Neural cell (in vitro differentiated cells): ENCODE data around the gene PIK3R1. TPM values are rescaled to one million over a fixed set of nuclear protein-coding genes. Genes with fewer than 3 reads are reported as not detected.

ENCODE experiments used
- H2AFZ ChIP-seq: fragments of 200-600, 300-800 bp; sonication (generic), shearing (Covaris generic); 2 replicates; pipeline ENCODE4 v1.6.0; 2014; ENCODE audit warnings: low read depth, mild to moderate bottlenecking, antibody characterized with exemption, low read length, moderate library complexity
- H3F3A ChIP-seq: fragments of 200-600 bp; shearing (Covaris generic); 2 replicates; pipeline ENCODE4 v1.6.1; 2016; ENCODE audit warnings: mild to moderate bottlenecking, moderate library complexity, mixed read lengths, antibody characterized with exemption, low read length; ENCODE audit not compliant: insufficient read depth, poor library complexity, severe bottlenecking
- H3K27ac ChIP-seq: fragments of 200-600, 300-800 bp; sonication (generic), shearing (Covaris generic); 2 replicates; pipeline ENCODE4 v1.5.1; 2014; ENCODE audit warnings: mild to moderate bottlenecking, low read length, moderate library complexity
- H3K27me3 ChIP-seq: fragments of 300-800, 200-600 bp; sonication (generic), shearing (Covaris generic); 2 replicates; pipeline ENCODE4 v1.6.0; 2014; ENCODE audit warnings: mild to moderate bottlenecking, low read depth, low read length, moderate library complexity; ENCODE audit not compliant: insufficient read depth
- H3K36me3 ChIP-seq: fragments of 300-800, 200-600 bp; sonication (generic), shearing (Covaris generic); 2 replicates; pipeline ENCODE4 v1.5.1; 2014; ENCODE audit warnings: mild to moderate bottlenecking, antibody characterized with exemption, low read length, moderate library complexity; ENCODE audit not compliant: insufficient read depth
- H3K4me2 ChIP-seq: fragments of 300-800, 200-600 bp; sonication (generic), shearing (Covaris generic); 2 replicates; pipeline ENCODE4 v1.6.0; 2014; ENCODE audit warnings: mild to moderate bottlenecking, low read length
- H3K4me3 ChIP-seq: fragments of 300-800, 200-600 bp; sonication (generic), shearing (Covaris generic); 2 replicates; pipeline ENCODE4 v1.5.1; 2014; ENCODE audit warnings: mild to moderate bottlenecking, low read length, moderate library complexity
- H3K79me2 ChIP-seq: fragments of 200-600 bp; shearing (Covaris generic); replicated peaks from 2 replicates; pipeline ENCODE4 v1.6.0; 2014; ENCODE audit warnings: mild to moderate bottlenecking, low read length, moderate library complexity; ENCODE audit not compliant: insufficient read depth
- H3K9ac ChIP-seq: fragments of 300-800, 200-600 bp; sonication (generic), shearing (Covaris generic); 2 replicates; pipeline ENCODE4 v1.6.1; 2016; ENCODE audit warnings: mild to moderate bottlenecking, low read length, mixed read lengths
- H3K9me2 ChIP-seq: fragments of 200-600 bp; shearing (Covaris generic); 2 replicates; pipeline ENCODE4 v1.6.1; 2016; ENCODE audit warnings: mild to moderate bottlenecking, low read length, mixed read lengths; ENCODE audit not compliant: insufficient read depth
- H3K9me3 ChIP-seq: fragments of 200-600, 300-800 bp; sonication (generic), shearing (Covaris generic); 2 replicates; pipeline ENCODE4 v1.6.1; 2016; ENCODE audit warnings: mild to moderate bottlenecking, mixed run types, low read length, moderate library complexity, mixed read lengths
- H4K20me1 ChIP-seq: fragments of 200-600 bp; shearing (Covaris generic); 2 replicates; pipeline ENCODE4 v1.6.1; 2016; ENCODE audit warnings: mild to moderate bottlenecking, mixed run types; ENCODE audit not compliant: insufficient read depth
- EP300 ChIP-seq: fragments of 450-650 bp; conservative IDR thresholded peaks from 2 replicates; pipeline ENCODE4 v1.6.1; 2014; ENCODE audit warnings: antibody characterized with exemption, mild to moderate bottlenecking, moderate library complexity; ENCODE audit not compliant: poor library complexity, severe bottlenecking
- EZH2 ChIP-seq: fragments of 200-600, 300-800 bp; shearing (Covaris generic), sonication (generic); IDR thresholded peaks from 2 replicates; pipeline ENCODE4 v1.6.1; 2014; ENCODE audit warnings: antibody characterized with exemption, low read length, borderline replicate concordance, mild to moderate bottlenecking; ENCODE audit not compliant: insufficient read depth, poor library complexity, severe bottlenecking
- MXI1 ChIP-seq: fragments of 450-650 bp; conservative IDR thresholded peaks from 2 replicates; pipeline ENCODE4 v1.6.1; 2014; ENCODE audit warnings: antibody characterized with exemption, mild to moderate bottlenecking; ENCODE audit not compliant: poor library complexity, severe bottlenecking
- POLR2AphosphoS5 ChIP-seq: IDR thresholded peaks from 2 replicates; pipeline ENCODE4 v1.6.1; 2012
- RAD21 ChIP-seq: fragments of 450-650 bp; conservative IDR thresholded peaks from 2 replicates; pipeline ENCODE4 v1.6.1; 2014; ENCODE audit warnings: antibody characterized with exemption, mild to moderate bottlenecking, moderate library complexity
- SMC3 ChIP-seq: fragments of 450-650 bp; conservative IDR thresholded peaks from 2 replicates; pipeline ENCODE4 v1.6.1; 2014; ENCODE audit warnings: antibody characterized with exemption, mild to moderate bottlenecking, moderate library complexity; ENCODE audit not compliant: poor library complexity
- TAF1 ChIP-seq: IDR thresholded peaks from 2 replicates; pipeline ENCODE4 v1.6.1; 2012; ENCODE audit warnings: low read depth
- polyA plus RNA-seq: library from polyadenylated mRNA; depleted of rRNA; stranded (reverse); fragments of >200 nt; gene quantifications from 2 replicates; pipeline ENCODE4 v1.2.3, GENCODE V29; 2014
- TF ChIP-seq, protein P1 (sequence below): IDR thresholded peaks from 2 replicates; pipeline ENCODE4 v1.6.1; 2012; ENCODE audit warnings: borderline replicate concordance
- TF ChIP-seq, protein P2 (sequence below): fragments of 450-650 bp; IDR thresholded peaks from 2 replicates; pipeline ENCODE4 v1.5.1; 2014; ENCODE audit warnings: antibody characterized with exemption, mild to moderate bottlenecking, moderate library complexity; ENCODE audit not compliant: poor library complexity, severe bottlenecking

PIK3R1 gene
- polyA plus RNA-seq, 1 donor from 2014 or later, result 41.9 TPM

DNA sequence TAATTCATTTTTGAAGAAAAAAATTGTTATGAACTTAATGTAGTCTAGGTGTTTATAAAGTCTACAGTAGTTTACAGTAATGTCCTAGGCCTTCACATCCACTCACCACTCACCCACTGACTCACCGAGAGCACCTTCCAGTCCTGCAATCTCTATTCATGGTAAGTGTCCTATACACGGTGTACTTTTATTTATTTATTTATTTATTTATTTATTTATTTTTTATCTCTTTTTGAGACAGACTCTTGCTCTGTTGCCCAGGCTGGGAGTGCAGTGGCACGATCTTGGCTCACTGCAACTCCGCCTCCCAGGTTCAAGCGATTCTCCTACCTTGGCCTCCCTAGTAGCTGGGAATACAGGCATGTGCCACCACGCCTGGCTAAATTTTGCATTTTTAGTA, 39.3 kb upstream of the PIK3R1 start:
- no peak overlapping the region for H3K4me2 ChIP-seq
- no peak overlapping the region for H3K27ac ChIP-seq
- no peaks in the 10 kb centered on the region for H3K27me3 ChIP-seq
- H3K9me3 ChIP-seq, result no peaks in the 10 kb centered on the region
- H3K9me2 ChIP-seq, result no peaks in the 10 kb centered on the region
- no peak overlapping the region for H3K9ac ChIP-seq
- TF ChIP-seq RAD21, result no peak
- TF ChIP-seq SMC3, result no peak
- no peak for TF ChIP-seq EP300
- TF ChIP-seq, protein P1, sequence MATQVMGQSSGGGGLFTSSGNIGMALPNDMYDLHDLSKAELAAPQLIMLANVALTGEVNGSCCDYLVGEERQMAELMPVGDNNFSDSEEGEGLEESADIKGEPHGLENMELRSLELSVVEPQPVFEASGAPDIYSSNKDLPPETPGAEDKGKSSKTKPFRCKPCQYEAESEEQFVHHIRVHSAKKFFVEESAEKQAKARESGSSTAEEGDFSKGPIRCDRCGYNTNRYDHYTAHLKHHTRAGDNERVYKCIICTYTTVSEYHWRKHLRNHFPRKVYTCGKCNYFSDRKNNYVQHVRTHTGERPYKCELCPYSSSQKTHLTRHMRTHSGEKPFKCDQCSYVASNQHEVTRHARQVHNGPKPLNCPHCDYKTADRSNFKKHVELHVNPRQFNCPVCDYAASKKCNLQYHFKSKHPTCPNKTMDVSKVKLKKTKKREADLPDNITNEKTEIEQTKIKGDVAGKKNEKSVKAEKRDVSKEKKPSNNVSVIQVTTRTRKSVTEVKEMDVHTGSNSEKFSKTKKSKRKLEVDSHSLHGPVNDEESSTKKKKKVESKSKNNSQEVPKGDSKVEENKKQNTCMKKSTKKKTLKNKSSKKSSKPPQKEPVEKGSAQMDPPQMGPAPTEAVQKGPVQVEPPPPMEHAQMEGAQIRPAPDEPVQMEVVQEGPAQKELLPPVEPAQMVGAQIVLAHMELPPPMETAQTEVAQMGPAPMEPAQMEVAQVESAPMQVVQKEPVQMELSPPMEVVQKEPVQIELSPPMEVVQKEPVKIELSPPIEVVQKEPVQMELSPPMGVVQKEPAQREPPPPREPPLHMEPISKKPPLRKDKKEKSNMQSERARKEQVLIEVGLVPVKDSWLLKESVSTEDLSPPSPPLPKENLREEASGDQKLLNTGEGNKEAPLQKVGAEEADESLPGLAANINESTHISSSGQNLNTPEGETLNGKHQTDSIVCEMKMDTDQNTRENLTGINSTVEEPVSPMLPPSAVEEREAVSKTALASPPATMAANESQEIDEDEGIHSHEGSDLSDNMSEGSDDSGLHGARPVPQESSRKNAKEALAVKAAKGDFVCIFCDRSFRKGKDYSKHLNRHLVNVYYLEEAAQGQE, result no peak
- H4K20me1 ChIP-seq, result no peaks in the 10 kb centered on the region
- H3F3A ChIP-seq, result no peaks in the 10 kb centered on the region
- H3K4me3 ChIP-seq, result no peak overlapping the region
- H3K79me2 ChIP-seq, result no peaks in the 10 kb centered on the region
- H3K36me3 ChIP-seq, result no peaks in the 10 kb centered on the region
- H2AFZ ChIP-seq, result no peak overlapping the region

DNA sequence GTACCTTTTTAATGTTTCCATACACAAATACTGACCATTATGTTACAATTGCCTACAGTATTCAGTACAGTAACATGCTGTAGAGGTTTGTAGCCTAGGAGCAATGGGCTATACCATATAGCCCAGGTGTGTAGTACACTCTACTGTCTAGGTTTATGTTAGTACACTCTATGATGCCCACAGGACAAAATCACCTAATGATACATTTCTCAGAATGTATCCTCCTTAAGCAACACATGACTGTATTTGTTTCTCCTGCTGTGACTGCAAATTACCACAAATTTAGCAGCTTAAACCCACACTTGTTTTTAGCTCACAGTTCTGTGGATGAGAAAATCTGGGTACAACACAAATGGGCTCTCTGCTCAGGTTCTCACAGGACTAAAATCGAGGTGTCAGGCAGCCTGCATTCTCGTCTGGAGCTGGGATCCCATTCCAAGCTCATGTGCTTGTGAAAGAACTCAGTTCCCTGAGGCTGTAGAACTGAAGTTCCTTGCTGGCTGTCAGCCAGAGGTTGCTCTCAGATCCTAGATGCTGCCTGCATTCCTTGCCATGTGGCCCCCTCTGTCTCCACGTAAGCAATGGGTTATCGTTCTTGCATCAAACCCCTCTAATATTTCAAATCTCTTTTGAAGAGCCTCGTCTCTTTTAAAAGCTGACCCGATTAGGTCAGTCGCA, 38.6 kb upstream of the PIK3R1 start:
- Histone ChIP-seq H3F3A (no peaks in the 10 kb centered on the region), H3K27ac (no peak overlapping the region), H2AFZ (no peak overlapping the region), H3K9ac (no peak overlapping the region), H3K27me3 (no peaks in the 10 kb centered on the region), H3K9me2 (no peaks in the 10 kb centered on the region), H3K79me2 (no peaks in the 10 kb centered on the region), H3K4me2 (no peak overlapping the region), H4K20me1 (no peaks in the 10 kb centered on the region), H3K9me3 (no peaks in the 10 kb centered on the region), H3K4me3 (no peak overlapping the region), H3K36me3 (no peaks in the 10 kb centered on the region)
- TF ChIP-seq EP300 (no peak), SMC3 (no peak), TAF1 (no peak), POLR2AphosphoS5 (no peak), EZH2 (no peak), MXI1 (no peak)
- TF ChIP-seq, protein P2, sequence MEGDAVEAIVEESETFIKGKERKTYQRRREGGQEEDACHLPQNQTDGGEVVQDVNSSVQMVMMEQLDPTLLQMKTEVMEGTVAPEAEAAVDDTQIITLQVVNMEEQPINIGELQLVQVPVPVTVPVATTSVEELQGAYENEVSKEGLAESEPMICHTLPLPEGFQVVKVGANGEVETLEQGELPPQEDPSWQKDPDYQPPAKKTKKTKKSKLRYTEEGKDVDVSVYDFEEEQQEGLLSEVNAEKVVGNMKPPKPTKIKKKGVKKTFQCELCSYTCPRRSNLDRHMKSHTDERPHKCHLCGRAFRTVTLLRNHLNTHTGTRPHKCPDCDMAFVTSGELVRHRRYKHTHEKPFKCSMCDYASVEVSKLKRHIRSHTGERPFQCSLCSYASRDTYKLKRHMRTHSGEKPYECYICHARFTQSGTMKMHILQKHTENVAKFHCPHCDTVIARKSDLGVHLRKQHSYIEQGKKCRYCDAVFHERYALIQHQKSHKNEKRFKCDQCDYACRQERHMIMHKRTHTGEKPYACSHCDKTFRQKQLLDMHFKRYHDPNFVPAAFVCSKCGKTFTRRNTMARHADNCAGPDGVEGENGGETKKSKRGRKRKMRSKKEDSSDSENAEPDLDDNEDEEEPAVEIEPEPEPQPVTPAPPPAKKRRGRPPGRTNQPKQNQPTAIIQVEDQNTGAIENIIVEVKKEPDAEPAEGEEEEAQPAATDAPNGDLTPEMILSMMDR, result no peak
